Islet of Langerhans (tissue), 1 donor: Measurements from ENCODE around the gene PPM1D.

Experiments used
- FAIRE-seq: peaks from one replicate; lab custom pipeline; 2011; peaks lifted over from hg19 to GRCh38; lab: Jason Lieb, UNC

Gene PPM1D

GRCh38 chr17:60675997-60676396, 76.0 kb downstream of the PPM1D start:
- no peak for FAIRE-seq

GRCh38 chr17:60676758-60677307, 76.8 kb downstream of the PPM1D start:
- no peak for FAIRE-seq

- peak; percentile 94 for FAIRE-seq
Measured at GRCh38 chr17:60677308-60678117, 77.5 kb downstream of the PPM1D start, which contains the start of gene BCAS3. Gene BCAS3 (plus strand): TSS chr17:60677851.

GRCh38 chr17:60678118-60678444, 78.1 kb downstream of the PPM1D start:
- no peak for FAIRE-seq

- FAIRE-seq, result no peak
Measured at GRCh38 chr17:60679287-60679686, 79.3 kb downstream of the PPM1D start.

GRCh38 chr17:60680754-60681153, 80.8 kb downstream of the PPM1D start:
- FAIRE-seq, result no peak

GRCh38 chr17:60685437-60685836, 85.4 kb downstream of the PPM1D start:
- no peak for FAIRE-seq

- FAIRE-seq, result no peak
Measured at GRCh38 chr17:60695960-60696359, 96.0 kb downstream of the PPM1D start.

- FAIRE-seq, result no peak
Measured at GRCh38 chr17:60699090-60699489, 99.1 kb downstream of the PPM1D start.

GRCh38 chr17:60704170-60704569, 104.2 kb downstream of the PPM1D start:
- FAIRE-seq, result no peak

GRCh38 chr17:60712675-60713074, 112.7 kb downstream of the PPM1D start:
- no peak for FAIRE-seq

GRCh38 chr17:60713608-60714007, 113.6 kb downstream of the PPM1D start:
- FAIRE-seq, result no peak
